Neural progenitor cell (in vitro differentiated cells): Measurements from ENCODE around the gene STX19.

Experiments used
- EZH2 ChIP-seq: fragments of 200-600 bp; sonication (generic); IDR thresholded peaks from 2 replicates; pipeline ENCODE4 v1.6.1; 2017; ENCODE audit warnings: antibody characterized with exemption, mild to moderate bottlenecking, moderate library complexity
- TF ChIP-seq, protein P1 (sequence below): fragments of 200-600 bp; sonication (generic); IDR thresholded peaks from 2 replicates; pipeline ENCODE4 v1.5.1; 2017; ENCODE audit warnings: antibody characterized with exemption, mild to moderate bottlenecking

DNA sequence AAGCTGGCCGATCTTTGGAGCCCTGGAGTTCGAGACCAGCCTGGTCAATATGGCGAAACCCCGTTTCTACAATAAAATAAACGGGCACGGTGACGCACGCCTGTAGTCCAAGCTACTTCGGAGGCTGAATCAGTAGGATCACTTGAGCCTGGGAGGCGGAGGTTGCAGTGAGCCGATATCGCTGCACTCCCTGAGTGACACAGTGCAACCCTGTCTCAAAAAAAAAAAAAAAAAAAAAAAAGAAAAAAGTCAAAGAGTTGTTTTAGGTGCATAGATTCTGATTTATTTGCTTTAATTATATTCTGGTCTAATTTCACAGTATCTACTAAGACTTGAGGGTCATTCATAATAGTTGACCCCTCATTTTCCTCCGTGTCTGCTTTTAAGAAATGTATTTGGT lies 46.7 kb downstream of the STX19 start:
- TF ChIP-seq, protein P1, sequence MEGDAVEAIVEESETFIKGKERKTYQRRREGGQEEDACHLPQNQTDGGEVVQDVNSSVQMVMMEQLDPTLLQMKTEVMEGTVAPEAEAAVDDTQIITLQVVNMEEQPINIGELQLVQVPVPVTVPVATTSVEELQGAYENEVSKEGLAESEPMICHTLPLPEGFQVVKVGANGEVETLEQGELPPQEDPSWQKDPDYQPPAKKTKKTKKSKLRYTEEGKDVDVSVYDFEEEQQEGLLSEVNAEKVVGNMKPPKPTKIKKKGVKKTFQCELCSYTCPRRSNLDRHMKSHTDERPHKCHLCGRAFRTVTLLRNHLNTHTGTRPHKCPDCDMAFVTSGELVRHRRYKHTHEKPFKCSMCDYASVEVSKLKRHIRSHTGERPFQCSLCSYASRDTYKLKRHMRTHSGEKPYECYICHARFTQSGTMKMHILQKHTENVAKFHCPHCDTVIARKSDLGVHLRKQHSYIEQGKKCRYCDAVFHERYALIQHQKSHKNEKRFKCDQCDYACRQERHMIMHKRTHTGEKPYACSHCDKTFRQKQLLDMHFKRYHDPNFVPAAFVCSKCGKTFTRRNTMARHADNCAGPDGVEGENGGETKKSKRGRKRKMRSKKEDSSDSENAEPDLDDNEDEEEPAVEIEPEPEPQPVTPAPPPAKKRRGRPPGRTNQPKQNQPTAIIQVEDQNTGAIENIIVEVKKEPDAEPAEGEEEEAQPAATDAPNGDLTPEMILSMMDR, result no peak
- no peak for TF ChIP-seq EZH2
